Brain microvascular endothelial cell (primary cell): ENCODE measurements around the gene LHX8.

Experiments
- DNase-seq: peaks from one replicate; pipeline ENCODE4 v3.0.0-alpha.2; 2020
- H3K27ac ChIP-seq: fragments of 250-450 bp; sonication (Bioruptor Pico); 2 replicates; pipeline ENCODE4 v1.5.1; 2020; ENCODE audit warnings: mild to moderate bottlenecking, moderate library complexity
- H3K27me3 ChIP-seq: fragments of 250-450 bp; sonication (Bioruptor Pico); replicated peaks from 2 replicates; pipeline ENCODE4 v1.5.1; 2020; ENCODE audit warnings: mild to moderate bottlenecking
- H3K36me3 ChIP-seq: fragments of 250-450 bp; sonication (Bioruptor Pico); replicated peaks from 2 replicates; pipeline ENCODE4 v1.5.1; 2020; ENCODE audit warnings: mild to moderate bottlenecking
- H3K4me3 ChIP-seq: 2 replicates; pipeline ENCODE4 v1.5.1; 2011; ENCODE audit warnings: low read depth, mild to moderate bottlenecking, control low read depth, low read length, moderate library complexity
- CTCF ChIP-seq: IDR thresholded peaks from 2 replicates; pipeline ENCODE4 v1.5.1; 2011; ENCODE audit warnings: low read depth, mild to moderate bottlenecking, moderate library complexity, low read length, control low read depth, inconsistent platforms; ENCODE audit errors: missing control alignments
- in situ Hi-C: cut with HindIII; loops from 2 replicates; pipeline ENCODE4 v1.10.0; 2017; ENCODE audit warnings: low sequenced_read_pairs, low pct_ligation_motif_present

Gene LHX8

GRCh38 chr1:75136195-75136815 lies 2.1 kb downstream of the LHX8 start:
- no peak for TF ChIP-seq CTCF
- Histone ChIP-seq H3K36me3 (no peaks in the 10 kb centered on the region), H3K4me3 (no peak overlapping the region), H3K27me3 (peaks cover 71% of the 10 kb centered on the region), H3K27ac (no peak overlapping the region)
- DNase-seq = no peak
- in situ Hi-C loops = no loop called here

DNA sequence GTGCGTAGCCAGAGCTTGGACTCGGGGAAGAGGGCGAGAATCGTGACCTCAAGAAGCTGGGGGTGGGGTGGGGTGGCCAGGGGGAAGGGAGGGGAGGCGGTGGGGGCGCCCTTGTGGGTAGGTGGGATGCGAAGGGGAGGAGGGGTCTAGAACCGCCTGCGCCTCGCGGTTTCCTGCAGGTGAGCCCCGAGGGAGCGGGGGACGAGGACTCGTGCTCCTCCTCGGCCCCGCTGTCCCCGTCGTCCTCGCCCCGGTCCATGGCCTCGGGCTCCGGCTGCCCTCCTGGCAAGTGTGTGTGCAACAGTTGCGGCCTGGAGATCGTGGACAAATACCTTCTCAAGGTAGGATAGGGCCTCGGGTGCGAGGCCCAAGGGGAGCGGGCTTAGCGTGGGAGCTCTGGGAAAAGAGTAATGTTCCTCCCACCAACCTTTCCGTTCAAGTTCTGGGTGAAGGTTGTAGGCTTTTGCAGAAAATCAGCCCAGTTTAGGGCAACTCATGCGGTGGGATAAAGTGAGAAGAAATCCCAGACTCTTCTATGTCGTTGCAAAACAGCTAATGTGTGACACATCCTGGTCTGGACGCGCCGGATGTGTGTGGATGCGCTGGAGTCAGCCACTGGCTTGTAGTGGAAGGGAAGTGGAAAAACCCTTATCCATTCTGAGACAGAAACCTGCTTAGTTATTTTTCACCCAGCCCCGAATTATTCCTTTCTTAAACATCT lies 2.9 kb downstream of the LHX8 start:
- Histone ChIP-seq H3K36me3 (no peaks in the 10 kb centered on the region), H3K27ac (no peak overlapping the region), H3K27me3 (peaks cover 63% of the 10 kb centered on the region), H3K4me3 (no peak overlapping the region)
- DNase-seq = no peak
- no peak for TF ChIP-seq CTCF
- in situ Hi-C loops = no loop called here

GRCh38 chr1:75152092-75152491 lies 17.9 kb downstream of the LHX8 start:
- Histone ChIP-seq H3K27me3 (no peaks in the 10 kb centered on the region), H3K4me3 (no peak overlapping the region), H3K27ac (no peak overlapping the region), H3K36me3 (no peaks in the 10 kb centered on the region)
- no peak for DNase-seq
- TF ChIP-seq CTCF = no peak
- in situ Hi-C loops = no loop called here

GRCh38 chr1:75159154-75159553 lies 25.0 kb downstream of the LHX8 start:
- in situ Hi-C loops = no loop called here
- Histone ChIP-seq H3K4me3 (no peak overlapping the region), H3K36me3 (no peaks in the 10 kb centered on the region), H3K27ac (no peak overlapping the region), H3K27me3 (no peaks in the 10 kb centered on the region)
- TF ChIP-seq CTCF = no peak
- no peak for DNase-seq

DNA sequence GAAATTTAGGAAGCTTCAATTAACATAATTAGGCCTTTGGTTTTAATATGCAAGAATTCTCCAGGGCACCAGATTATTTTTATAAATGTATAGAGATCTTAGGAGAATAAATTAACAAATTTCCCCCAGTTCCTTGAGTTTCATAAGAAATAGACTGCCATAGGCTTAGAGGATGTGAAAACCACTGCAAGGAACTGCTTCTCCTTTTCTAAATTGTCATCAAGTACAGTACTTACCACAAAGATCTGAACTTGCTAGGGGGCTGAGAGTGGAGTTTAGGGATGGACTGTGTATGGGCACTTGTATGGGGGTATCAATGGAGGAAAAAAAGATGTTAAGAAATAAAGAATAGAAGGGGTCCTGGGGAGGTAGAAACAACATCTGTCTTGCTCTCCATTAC lies 31.1 kb downstream of the LHX8 start:
- H3K27ac ChIP-seq = no peak overlapping the region
- DNase-seq = no peak
- no peak for TF ChIP-seq CTCF
- H3K27me3 ChIP-seq = no peaks in the 10 kb centered on the region
- no peaks in the 10 kb centered on the region for H3K36me3 ChIP-seq
- in situ Hi-C loops = no loop called here
- H3K4me3 ChIP-seq = no peak overlapping the region
